ENCODE data around the gene DMRTB1.

DMRTB1 gene

GRCh38 chr1:53435151-53435550, 24.0 kb upstream of the DMRTB1 start:
- no peak overlapping the region for H3K4me3 ChIP-seq (ENCODE audit: low read depth, low read length)
- no peak for TF ChIP-seq CTCF (IDR thresholded peaks at IDR 0.05; ENCODE audit: insufficient read depth, low read depth, low read length, missing control alignments)
- DNase-seq (ENCODE audit: low read depth): no peak

GRCh38 chr1:53438427-53439336, 20.5 kb upstream of the DMRTB1 start:
- no peak for DNase-seq (ENCODE audit: low read depth)
- no peak overlapping the region for H3K4me3 ChIP-seq (ENCODE audit: low read depth, low read length)
- no peak for TF ChIP-seq CTCF (IDR thresholded peaks at IDR 0.05; ENCODE audit: insufficient read depth, low read depth, low read length, missing control alignments)

GRCh38 chr1:53439337-53440207, 19.6 kb upstream of the DMRTB1 start:
- H3K4me3 ChIP-seq (ENCODE audit: low read depth, low read length): no peak overlapping the region
- no peak for DNase-seq (ENCODE audit: low read depth)
- TF ChIP-seq CTCF (IDR thresholded peaks at IDR 0.05; ENCODE audit: insufficient read depth, low read depth, low read length, missing control alignments): no peak

- no peak overlapping the region for H3K4me3 ChIP-seq (ENCODE audit: low read depth, low read length)
- no peak for TF ChIP-seq CTCF (IDR thresholded peaks at IDR 0.05; ENCODE audit: insufficient read depth, low read depth, low read length, missing control alignments)
- DNase-seq (ENCODE audit: low read depth): no peak
Measured at GRCh38 chr1:53440633-53441032, 18.6 kb upstream of the DMRTB1 start.

- H3K4me3 ChIP-seq (ENCODE audit: low read depth, low read length): no peak overlapping the region
- no peak for TF ChIP-seq CTCF (IDR thresholded peaks at IDR 0.05; ENCODE audit: insufficient read depth, low read depth, low read length, missing control alignments)
- no peak for DNase-seq (ENCODE audit: low read depth)
Measured at GRCh38 chr1:53442299-53442698, 16.9 kb upstream of the DMRTB1 start.

- no peak for TF ChIP-seq CTCF (IDR thresholded peaks at IDR 0.05; ENCODE audit: insufficient read depth, low read depth, low read length, missing control alignments)
- DNase-seq (ENCODE audit: low read depth): no peak
Measured at GRCh38 chr1:53446051-53446450, 13.1 kb upstream of the DMRTB1 start.

More at GRCh38 chr1:53446051-53446450, 13.1 kb upstream of the DMRTB1 start:
- H3K4me3 ChIP-seq (ENCODE audit: low read depth, low read length): no peak overlapping the region
